Spleen (tissue), 7 donors: ENCODE measurements around the gene C5orf63.

ENCODE experiments used
- POLR2A ChIP-seq, 3 donors: fragments of 450-650 bp; IDR thresholded peaks; one replicate each; pipeline ENCODE4 v1.5.1; 2017; ENCODE audit warnings: antibody characterized with exemption in 3 of 3, mild to moderate bottlenecking in 1 of 3
- TF ChIP-seq, protein P1 (sequence below), 11 experiments: fragments of 200-600 bp in 7 of 11; fragments of 450-650 bp in 4 of 11; sonication (generic) in 4 of 11; IDR thresholded peaks in 8 of 11; conservative IDR thresholded peaks in 3 of 11; 1 replicate in 7 of 11; 2 replicates in 4 of 11; pipeline versions ENCODE4 v1.4.0 to v1.8.0; 2016 to 2021; ENCODE audit warnings: antibody characterized with exemption in 11 of 11, inconsistent platforms in 4 of 11, mild to moderate bottlenecking in 1 of 11
- donor health status: DM: no; HTN: no; CAD: no; lungs with moderate emphysema.
- donor health status: DM: no; HTN: no; CAD: no.
- donor health status: DM: no; HTN: no; CAD: no.

DNA sequence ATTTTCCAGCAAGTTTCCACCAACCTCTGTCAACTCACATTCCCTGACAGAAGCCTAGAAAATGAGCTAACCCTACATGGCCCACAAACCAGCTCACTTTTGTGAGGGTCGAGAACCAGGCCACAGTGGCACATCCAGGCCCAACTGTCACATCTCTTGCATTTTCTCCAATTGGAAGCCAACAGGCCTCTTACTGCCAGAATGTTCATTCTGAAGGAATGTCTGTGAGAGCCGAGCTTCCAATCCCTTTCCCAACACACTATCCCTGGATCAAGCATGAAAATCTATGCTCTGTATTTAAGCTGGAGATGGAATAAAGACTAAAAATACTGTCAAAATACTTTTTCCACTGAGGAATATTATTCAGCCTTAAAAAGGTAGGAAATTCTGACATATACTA is 62.9 kb downstream of the C5orf63 start:
- TF ChIP-seq POLR2A (IDR thresholded peaks at IDR 0.05) = no peak
- TF ChIP-seq, protein P1, sequence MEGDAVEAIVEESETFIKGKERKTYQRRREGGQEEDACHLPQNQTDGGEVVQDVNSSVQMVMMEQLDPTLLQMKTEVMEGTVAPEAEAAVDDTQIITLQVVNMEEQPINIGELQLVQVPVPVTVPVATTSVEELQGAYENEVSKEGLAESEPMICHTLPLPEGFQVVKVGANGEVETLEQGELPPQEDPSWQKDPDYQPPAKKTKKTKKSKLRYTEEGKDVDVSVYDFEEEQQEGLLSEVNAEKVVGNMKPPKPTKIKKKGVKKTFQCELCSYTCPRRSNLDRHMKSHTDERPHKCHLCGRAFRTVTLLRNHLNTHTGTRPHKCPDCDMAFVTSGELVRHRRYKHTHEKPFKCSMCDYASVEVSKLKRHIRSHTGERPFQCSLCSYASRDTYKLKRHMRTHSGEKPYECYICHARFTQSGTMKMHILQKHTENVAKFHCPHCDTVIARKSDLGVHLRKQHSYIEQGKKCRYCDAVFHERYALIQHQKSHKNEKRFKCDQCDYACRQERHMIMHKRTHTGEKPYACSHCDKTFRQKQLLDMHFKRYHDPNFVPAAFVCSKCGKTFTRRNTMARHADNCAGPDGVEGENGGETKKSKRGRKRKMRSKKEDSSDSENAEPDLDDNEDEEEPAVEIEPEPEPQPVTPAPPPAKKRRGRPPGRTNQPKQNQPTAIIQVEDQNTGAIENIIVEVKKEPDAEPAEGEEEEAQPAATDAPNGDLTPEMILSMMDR (IDR thresholded peaks at IDR 0.05 in 8 of 11, conservative IDR thresholded peaks at IDR 0.05 in 3 of 11) = no peak
